HG03460 (cell line): ENCODE results near the gene PRPF8.
"Not testable (repeated sequence)": the region's sequence is repeated elsewhere in the genome, so short reads cannot be mapped to it uniquely, and the experiment has no call there.

Experiments used
- ATAC-seq: cut with Tn5 transposase; IDR thresholded peaks from one replicate; pipeline ENCODE4 v1.9.1; 2021; ENCODE audit not compliant: unreplicated experiment

The PRPF8 gene

GRCh38 chr17:1684378-1685189, at the start of gene PRPF8:
TSS of gene PRPF8 (minus strand) at chr17:1684867. CDS start at chr17:1684571, 296 bp downstream.
- peak; percentile 98 for ATAC-seq

- no peak for ATAC-seq
Measured at GRCh38 chr17:1733759-1734158, 49.1 kb upstream of the PRPF8 start.

- ATAC-seq, result no peak
Measured at GRCh38 chr17:1732833-1733321, 48.2 kb upstream of the PRPF8 start.

- no peak for ATAC-seq
Measured at GRCh38 chr17:1732241-1732832, 47.7 kb upstream of the PRPF8 start.

GRCh38 chr17:1731194-1731506, 46.5 kb upstream of the PRPF8 start:
- ATAC-seq, result no peak

GRCh38 chr17:1730326-1731193, 45.9 kb upstream of the PRPF8 start:
- ATAC-seq, result no peak

GRCh38 chr17:1729966-1730325, 45.3 kb upstream of the PRPF8 start:
- no peak for ATAC-seq

- ATAC-seq, result no peak
Measured at GRCh38 chr17:1727876-1728630, 43.4 kb upstream of the PRPF8 start.

- no peak for ATAC-seq
Measured at GRCh38 chr17:1727258-1727789, 42.7 kb upstream of the PRPF8 start.

- no peak for ATAC-seq
Measured at GRCh38 chr17:1726626-1727257, 42.1 kb upstream of the PRPF8 start.

GRCh38 chr17:1725642-1726511, 41.2 kb upstream of the PRPF8 start:
- no peak for ATAC-seq

GRCh38 chr17:1724869-1725641, 40.4 kb upstream of the PRPF8 start:
- no peak for ATAC-seq

- ATAC-seq, result no peak
Measured at GRCh38 chr17:1724351-1724868, 39.7 kb upstream of the PRPF8 start, which contains the start of gene WDR81. TSS of gene WDR81 (plus strand) at chr17:1724704. CDS start at chr17:1724960, 256 bp downstream.

- ATAC-seq, result not testable (repeated sequence)
Measured at GRCh38 chr17:1722022-1722421, 37.4 kb upstream of the PRPF8 start.

GRCh38 chr17:1720856-1721386, 36.3 kb upstream of the PRPF8 start:
- ATAC-seq, result no peak

GRCh38 chr17:1718362-1719165, 33.9 kb upstream of the PRPF8 start:
- no peak for ATAC-seq
